ENCODE data around the gene TWIST2.

Gene TWIST2

DNA sequence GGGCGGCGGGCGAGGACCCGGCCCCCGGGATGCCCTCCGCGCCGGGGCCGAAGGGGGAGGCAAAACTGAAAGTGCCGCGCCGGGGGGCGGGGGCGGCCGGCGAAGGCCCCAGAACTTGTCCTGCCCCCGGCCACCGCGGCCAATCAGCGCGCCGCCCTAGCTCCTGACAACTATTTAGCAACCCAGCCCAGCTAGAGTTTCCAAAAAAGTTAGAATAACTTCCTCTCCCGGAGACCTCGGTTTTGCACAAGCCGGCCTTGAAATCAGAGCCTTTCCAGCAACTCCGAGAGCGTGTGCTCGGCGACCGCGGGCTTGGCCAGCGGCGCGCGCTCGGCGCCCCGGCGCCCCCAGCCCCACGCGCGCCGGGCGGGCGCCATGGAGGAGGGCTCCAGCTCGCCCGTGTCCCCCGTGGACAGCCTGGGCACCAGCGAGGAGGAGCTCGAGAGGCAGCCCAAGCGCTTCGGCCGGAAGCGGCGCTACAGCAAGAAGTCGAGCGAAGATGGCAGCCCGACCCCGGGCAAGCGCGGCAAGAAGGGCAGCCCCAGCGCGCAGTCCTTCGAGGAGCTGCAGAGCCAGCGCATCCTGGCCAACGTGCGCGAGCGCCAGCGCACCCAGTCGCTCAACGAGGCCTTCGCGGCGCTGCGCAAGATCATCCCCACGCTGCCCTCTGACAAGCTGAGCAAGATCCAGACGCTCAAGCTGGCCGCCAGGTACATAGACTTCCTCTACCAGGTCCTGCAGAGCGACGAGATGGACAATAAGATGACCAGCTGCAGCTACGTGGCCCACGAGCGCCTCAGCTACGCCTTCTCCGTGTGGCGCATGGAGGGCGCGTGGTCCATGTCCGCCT is at the start of gene TWIST2:
TSS of gene TWIST2 (plus strand) at position 245 of the 850 bp plus-strand sequence. CDS start at position 376, 131 bp downstream.
- DNase-seq = no peak

DNA sequence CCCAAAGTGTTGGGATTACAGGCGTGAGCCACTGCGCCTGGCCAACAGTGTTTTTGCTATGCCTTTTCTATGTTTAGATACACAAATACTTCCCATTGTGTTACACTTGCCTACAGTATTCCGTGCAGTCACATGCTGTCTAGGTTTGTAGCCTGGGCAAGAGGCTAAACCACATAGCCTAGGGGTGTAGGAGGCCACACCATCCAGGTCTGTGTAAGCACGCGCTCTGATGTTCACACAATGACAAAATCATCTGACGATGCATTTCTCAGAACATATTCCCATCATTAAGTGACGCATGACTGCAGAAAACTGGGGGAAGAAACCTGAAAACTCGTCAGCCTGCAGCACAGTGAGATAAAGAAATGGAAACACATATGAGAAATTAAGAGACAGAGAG is 46.1 kb upstream of the TWIST2 start:
- DNase-seq = no peak

DNA sequence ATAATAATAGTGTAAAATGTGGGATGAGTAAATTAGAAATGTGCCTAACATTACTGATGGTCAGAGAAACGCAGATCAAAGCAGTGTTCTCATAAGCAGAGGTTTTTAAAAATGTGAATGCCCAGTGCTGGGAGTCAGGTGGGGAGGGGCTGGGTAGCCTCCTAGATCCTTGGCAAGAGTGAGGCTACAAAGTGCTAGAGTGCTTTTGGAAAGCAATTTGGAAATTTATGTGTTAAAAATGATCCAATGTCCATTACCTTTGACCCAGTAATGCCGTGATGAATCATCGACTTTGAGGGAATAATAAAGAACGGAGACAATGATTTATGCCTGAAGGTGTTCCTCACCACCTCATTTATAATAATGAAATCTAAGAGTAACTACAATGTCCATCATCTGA is 44.9 kb upstream of the TWIST2 start:
- DNase-seq = no peak

DNA sequence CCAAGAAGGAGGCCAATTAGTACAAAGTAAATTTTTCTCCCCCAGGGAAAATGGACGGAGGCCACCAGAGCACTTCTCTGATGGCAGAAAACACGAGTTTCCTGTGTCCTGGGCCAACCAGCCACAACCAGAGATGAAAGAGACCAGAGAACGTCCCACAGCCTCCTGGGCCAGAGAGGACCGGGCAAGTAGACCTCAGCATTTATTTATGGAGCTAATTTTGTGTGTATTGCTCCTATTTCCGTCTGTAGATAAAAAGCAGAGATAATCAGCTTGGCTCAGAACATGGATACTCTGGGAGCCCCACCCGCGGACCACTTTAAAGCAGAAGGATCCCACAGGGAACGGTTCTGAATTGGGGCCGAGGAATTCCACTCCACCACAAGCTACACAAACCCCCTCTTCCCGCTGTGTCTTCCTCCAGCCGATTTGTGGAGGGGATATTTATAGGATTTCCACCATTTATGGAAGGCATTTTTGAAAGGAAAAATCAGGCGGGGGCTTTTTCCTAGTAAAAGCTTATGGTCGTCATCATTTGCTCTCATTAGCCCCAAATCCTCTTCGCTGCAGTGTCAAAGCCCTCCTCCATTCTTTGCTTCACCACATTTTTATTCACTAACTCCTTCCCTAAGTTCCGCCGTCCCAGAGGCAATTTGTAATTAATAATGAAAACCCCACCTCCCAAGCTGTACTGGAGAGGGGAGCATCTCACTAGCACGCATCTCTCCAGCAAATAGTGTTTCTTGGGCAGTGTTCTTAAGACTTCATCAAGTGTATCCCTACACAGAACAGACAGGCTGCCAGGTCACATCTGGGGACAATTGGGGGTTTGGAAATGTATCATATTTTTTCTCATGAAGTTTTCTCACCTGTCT is 43.7 kb upstream of the TWIST2 start:
- DNase-seq = no peak

DNA sequence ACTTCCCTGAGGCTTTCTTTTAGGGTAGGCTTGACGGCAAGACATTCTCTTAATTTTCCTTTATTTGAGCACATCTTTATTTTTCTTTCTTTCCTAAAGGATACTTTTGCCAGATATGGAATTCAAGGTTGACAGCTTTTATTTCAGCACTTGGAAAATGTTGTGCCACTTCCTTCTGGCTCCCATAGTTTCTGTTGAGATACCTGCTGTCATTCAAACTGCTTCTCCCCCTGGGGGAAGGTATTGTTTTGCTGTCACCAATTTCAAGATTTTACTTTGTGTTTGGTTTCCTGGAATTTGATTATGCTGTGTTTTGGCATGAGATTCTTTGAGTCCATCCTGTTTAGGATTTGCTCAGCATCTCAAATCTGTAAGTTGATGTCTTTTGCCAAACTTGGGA is 39.1 kb upstream of the TWIST2 start:
- no peak for DNase-seq

DNA sequence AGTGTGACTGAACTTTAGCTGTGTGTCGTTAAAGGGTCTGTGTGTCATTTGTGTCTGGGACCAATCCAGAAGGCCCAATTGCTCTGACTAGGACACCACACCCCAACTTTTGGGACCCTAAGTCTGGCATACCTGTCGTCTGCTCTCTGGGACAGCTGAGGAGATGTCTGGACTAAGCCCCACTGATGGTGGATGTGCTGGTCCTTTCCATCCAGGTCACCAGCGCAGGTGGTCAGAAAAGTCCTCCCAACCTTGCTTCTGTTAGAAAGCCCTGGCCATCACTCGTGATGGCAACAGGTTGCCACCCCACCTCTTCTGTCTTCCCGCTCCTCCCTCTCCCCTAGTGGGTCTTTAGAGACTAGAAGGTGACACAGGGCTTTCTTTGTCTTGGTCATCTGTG is 37.6 kb upstream of the TWIST2 start:
- DNase-seq = no peak

DNA sequence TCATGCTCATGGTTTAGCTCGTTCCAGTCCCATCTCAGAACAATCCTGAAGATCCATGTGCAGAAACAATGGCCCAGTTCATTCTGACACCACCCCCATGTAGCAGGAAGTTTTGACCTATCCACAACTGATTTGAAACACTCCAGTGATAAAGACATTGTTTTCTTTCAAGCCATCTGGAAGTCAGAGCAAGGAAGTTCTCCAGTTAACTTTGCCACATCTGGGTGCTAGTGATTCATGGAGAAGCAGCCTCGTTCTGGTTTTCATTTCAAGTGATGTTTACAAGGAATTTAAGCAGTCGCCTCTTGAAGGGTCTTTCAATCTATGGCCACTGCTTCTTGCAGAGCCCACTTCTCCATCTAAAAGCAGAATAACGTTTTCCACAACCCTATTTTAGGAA is 36.6 kb upstream of the TWIST2 start:
- DNase-seq = no peak

DNA sequence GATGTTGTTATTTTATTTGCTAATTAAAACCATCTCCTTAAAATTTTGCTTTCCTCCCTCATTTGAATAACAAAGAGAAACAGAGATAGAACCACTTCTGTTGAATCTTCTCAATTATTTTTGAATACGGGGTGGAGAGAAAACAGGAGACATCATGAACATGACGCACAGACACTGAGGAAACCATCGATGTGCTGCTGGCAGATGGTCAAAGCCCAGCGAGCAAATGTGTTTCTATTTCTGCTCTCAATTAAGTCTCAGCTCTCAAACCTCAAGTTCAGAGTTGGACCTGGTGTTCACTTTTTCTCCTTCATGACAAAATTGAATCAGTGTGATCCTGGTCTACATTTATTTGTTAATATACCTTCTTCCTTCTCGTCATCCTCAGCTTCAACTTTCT is 36.1 kb upstream of the TWIST2 start:
- no peak for DNase-seq

DNA sequence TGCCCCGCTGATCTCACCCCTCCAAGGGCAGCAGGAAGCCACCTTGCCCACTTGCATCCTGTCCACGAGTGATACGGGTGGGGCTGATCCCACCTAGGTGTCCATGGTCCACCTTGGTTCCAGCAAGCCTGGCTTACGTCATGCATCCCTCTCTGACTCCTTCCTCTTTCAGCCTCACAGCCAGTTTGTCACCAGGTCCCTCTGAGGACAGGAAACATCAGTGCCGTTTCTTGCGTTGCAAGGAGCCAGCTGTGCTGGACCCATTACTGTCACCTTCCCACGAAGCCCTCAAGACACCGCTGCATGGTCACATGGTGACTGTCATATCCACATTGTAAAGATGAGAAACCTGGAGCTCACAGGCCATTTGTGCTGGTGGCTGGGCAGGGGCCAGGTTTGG is 34.8 kb upstream of the TWIST2 start:
- no peak for DNase-seq

DNA sequence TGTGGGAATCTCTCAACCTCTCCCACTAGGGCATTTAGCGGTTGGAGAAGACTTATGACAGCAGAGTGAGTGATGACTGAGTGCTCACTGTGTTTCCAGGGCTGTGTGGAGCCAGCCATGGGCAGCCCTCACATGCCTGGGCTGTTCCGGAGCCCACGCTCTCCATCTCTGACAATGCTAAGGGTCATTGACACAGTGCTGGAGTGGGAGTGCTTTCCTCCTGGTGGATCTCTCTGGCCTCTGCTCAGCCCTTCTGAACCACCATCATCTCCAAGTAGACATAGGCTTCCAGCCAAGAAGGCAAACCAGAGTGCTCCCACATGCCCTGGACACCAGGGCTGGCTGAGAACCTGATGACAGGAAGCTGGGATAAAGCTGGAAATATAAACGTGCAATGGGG is 33.1 kb upstream of the TWIST2 start:
- no peak for DNase-seq

DNA sequence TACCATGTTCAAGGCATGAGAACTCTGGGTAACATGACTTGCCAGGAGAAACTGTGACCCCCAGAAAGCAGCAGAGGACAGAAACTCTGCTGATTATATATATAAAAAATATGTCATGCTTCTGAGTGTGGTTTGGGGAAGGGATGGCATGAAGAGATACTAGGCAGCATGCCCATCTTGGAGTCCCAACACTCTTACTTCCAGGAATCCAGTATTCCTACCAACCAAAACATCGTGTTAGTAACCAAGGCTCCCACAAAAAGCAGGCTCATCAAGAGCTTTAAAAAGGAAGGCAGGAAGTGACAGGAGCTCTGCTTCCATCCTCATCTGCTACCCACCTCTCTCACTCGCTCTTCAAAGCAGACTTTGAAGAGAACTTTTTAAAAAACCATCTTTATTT is 31.6 kb upstream of the TWIST2 start:
- no peak for DNase-seq

DNA sequence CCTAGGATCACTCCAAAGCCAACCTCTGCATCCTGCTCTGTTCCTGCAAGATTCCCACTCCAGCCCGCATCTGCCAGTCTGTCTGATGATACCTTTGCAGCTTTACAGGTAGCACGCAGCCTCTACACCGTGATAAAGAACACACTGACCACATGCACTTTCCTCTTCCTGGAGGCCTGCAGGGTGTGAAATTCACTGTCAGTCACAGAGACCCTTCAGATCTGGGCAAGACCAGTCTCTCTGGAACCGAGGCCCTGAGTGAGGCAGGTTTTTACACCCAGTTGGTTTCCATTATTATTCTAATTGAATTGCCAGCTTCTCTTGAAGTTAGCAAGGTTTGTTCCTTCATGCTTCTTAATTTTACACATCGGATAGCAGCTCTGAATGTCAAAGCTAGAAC is 30.5 kb upstream of the TWIST2 start:
- DNase-seq = no peak

DNA sequence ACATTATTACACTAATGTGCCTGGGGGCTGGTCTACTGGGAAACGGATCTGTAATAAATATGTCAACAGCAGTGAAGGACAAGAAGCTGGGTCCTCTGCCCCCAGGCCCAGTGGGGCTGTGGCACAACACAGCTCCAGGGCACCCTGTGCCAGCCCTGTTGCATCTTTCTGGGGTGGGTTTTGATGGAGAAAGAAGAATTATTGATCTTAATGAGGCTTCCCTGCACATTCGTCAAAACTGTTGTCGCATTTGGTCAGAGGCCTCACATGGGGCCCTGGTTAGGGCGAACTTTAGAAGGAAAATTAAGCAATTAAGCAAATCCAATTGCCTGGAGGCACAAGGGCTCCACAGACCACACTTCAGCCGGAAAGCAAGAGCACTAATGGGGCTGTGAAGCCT is 30.0 kb upstream of the TWIST2 start:
- DNase-seq = no peak

DNA sequence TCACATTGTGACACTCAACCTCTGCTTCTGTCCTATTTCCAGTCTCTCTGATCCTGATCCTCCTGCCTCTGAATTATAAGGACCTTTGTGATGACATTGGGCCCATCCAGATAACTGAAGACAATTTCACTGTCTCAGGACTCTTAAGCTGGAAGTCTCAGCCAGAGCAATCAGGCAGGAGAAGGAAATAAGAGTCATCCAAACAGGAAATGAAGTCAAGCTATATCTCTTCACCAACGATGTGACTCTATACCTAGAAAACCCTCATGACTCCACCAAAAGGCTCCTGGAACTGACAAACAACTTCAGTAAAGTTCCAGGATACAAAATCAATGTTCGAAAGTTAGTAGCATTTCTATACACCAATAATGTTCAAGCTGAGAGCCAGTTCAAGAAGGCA is 29.3 kb upstream of the TWIST2 start:
- DNase-seq = no peak

DNA sequence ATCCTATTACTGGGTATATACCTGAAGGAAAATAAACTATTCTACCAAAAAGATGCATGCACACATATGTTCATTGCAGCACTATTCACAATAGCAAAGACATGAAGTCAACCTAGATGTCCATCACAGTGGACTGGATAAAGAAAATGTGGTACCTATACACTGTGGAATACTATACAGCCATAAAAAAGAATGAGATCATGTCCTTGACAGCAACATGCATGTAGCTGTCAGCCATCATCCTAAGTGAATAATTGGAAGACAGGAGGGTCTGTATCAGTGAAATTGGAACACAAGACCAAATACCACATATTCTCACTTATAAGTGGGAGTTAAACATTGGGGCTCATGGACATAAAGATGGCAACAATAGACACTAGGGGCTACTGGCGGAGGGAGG is 27.7 kb upstream of the TWIST2 start:
- no peak for DNase-seq

DNA sequence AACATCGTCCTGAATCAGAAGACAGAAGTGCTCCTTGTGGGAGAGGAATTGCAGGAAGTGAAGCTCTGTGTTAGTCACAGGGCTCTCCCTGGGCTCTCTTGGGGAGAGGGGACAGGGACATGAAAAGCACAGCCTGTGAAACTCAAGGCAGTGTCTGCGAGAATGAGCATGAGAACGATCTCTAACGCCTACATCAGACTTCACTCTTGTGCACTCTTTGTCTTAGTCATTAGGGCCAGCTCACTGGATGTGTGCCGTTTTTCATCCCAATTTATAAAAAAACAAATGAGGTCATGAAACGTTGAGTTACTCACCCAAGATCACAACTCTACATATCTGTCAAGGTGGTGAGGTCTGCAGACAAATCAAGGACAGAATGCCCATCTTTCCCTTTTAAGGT is 27.0 kb upstream of the TWIST2 start:
- DNase-seq = no peak

DNA sequence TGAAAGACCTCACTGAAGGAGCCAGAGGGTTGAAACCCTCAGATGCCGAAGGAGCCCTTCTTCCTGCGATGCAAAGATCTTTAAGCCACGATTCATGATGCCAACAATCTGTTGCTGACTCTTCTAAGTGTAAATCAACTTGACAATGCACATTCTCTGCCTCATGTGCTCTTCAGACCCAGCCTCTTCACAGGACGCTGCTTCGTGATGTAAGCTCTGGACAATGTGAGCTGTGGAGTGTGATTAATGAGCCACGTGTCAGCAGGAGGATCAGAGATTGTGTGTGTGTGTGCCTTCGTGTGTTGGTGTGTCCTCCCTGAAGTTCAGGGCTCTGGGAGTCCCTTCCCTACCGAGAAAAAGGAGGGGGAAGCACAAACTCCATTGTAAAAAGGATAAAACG is 26.5 kb upstream of the TWIST2 start:
- no peak for DNase-seq

DNA sequence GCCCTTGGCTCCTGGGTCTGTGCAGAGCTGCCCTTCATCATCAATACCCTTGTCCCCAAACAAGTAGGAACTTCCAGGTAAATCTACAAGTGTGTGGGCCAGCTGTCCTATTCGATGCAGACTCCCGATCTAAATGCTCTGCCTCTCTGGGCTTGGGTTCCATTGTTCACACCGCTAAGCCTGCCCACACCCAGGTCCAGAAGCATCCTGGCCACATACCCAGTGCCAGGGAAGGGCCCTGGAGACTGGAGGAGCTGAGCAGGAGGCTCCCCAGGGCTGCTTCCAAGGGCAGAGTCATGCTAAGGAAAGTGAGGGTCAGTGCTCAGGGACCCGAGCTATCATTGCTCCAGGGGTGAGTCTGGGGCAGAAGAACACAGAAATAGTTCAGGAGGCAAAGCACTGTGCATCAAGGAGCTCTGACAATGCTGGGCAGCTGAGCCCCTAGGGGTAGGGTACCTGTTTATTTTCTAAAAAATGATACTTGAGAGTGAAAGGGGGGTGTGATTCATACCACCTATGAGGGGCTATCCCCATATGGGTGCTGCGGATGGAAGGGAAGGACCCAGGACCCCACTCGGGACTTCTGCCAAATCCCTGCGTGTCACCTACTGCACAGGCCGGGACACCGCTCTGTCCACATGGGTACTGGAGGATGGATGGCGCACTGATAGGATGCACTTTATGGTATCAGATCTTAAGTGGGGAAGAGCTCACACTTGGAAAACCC is 25.8 kb upstream of the TWIST2 start:
- no peak for DNase-seq

DNA sequence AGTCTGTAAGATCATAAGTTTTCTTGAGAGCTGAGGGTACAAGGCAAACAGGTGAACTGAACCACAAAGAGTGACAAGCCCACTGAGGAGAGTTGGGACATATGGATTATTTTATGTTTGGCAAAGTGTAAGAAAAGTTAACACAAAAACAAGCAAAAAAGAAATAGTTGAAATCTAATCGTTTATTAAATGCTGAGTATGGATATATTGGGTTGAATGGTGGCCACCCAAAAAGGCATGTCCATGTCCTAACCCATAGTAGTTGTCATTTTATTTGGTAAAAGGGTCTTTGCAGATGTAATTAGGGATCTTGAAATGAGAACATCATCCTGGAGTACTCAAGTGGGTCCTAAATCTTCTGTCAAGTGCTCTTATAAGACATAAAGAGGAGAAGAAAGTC is 24.9 kb upstream of the TWIST2 start:
- no peak for DNase-seq

DNA sequence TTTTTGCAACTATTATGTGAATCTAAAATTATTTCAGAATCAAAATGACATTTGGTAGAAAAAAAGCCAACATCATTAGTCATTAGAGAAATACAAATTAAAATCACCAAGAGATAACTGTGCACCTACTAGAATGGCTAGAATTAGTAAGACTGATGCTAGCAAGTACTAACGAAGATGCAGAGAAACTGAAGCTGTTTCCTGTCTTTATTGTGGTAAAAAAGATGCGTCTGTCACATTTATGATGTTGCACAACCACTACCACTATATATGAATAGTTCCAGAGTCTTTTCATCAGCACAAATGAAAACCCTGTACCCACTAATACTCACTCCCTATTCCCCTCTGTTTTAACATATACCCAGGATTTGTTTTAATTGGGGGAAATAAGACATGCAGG is 16.7 kb upstream of the TWIST2 start:
- no peak for DNase-seq

DNA sequence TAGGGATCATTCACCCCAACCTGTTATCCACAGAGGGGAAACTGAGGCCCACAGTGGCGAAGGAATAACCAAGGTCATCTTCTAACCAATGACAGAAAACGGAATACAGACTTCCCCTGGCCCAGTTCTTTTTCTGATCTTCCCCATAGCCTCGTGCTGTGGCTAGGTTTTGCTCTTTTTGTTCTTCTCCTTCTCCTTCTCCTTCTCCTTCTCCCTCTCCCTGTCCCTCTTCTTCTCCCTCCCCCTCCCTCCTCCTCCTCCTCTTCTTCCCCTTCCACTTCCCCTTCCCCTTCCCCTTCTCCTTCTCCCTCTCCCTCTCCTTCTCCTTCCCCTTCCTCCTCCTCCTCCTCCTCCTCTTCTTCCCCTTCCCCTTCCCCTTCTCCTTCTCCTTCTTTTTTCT is 12.9 kb upstream of the TWIST2 start:
- DNase-seq = no peak

DNA sequence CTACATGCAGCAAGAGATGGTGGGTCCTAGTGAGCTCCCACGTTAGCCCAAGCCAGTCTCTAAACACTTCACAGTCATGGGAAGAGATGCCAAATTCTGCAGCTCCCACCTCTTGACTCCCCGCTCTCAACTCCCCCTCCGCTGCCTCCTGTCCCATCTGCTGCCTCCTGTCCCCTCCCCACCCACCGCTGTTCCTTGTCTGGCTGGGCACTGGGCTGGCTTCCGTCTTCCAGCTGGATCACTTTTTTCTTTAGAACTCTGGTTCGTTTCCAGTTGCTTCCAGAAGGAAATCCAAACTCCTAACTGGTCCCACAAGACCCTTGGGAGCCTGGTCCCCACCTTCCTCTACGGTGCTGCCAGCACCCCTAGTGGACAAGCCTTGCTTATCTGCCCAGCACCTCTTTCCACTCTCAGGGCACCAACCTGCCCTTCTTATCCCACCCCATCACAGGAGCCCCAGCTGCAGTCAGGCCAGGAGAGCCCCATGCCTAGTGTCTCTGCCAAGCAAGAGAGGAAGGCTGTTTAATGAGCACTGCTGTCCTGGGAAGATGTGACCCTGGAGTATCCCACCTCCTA is 12.1 kb upstream of the TWIST2 start:
- no peak for DNase-seq

DNA sequence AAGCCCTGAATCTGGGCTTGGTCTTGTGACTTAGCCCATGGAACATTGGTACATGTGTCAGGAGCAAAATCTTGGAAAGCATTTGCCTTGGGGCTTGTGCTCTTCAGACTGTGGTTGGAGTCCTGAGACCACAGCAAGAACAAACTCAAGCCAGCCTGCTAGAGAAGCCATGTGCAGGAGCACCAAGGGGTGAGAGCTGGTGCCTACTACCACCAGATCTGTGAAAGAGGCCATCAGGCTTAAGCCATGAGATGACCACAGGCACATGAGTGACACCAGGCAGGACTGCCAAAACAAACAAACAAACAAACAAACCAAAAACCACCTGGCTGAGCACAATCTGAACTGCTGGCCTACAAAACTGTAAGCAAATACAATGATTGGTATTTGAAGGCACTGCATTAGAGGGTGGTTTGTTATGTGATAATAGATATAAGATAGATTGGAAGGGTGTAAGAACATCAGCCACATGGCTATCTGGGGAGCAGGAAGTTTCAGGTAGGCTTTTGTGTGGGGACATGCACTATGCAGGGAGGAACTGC is 9.0 kb upstream of the TWIST2 start:
- no peak for DNase-seq
